COLO668 (cell line): ENCODE data around the gene ZNF8.
A peak's percentile ranks its signal among the peaks of the same experiment; 100 is the strongest.
"Not testable (repeated sequence)": the region's sequence is repeated elsewhere in the genome, so short reads cannot be mapped to it uniquely, and the experiment has no call there.

Experiments
- DNase-seq: peaks from one replicate; lab custom pipeline; 2025; ENCODE audit not compliant: unreplicated experiment; lab: John Stamatoyannopoulos, UW

Gene ZNF8

GRCh38 chr19:58294743-58295374, 16.1 kb downstream of the ZNF8 start:
- DNase-seq = no peak

- DNase-seq = no peak
Measured at GRCh38 chr19:58296104-58296503, 17.3 kb downstream of the ZNF8 start.

DNA sequence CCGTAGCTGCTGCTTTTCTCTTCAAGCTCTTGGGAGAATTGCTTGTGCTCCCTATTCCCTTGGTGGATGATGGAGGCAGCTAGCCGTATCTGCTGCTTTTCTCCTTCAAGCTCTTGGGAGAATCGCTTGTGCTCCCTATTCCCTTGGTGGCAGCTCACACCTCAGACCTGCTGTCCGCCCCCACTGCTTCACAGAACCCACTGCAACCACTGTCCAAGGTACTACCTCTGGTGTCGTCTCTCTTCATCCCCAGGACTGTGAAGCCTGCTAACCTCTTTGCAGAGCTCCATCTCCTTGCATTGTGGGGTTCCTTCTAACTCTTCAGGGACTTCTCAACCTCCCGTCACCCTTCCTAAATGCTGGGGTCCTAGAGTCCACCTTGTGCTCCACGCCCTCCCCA, 21.9 kb downstream of the ZNF8 start:
- no peak for DNase-seq

GRCh38 chr19:58304255-58304654, 25.5 kb downstream of the ZNF8 start:
- DNase-seq = no peak

DNA sequence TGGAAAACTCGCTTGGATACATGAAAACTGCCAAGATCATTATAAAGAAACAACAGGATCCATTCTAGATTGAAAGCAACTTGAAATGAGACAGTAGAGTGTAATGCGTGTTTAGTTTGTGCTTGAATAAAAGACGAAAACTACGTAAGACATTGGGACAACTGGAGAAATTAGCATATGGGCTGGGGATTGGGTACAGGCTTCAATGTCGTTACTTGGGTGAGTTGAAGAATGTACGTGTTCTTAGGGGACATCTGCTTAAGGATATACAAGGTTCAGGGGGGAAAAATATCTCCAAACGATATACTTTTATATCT, 26.0 kb downstream of the ZNF8 start:
- no peak for DNase-seq

GRCh38 chr19:58305065-58305931, 26.5 kb downstream of the ZNF8 start, which contains the start of gene ERVK3-1:
Gene ERVK3-1, plus strand, starts transcription at chr19:58305377. Its CDS starts 6,792 bp downstream, at chr19:58312169.
- peak; percentile 97 for DNase-seq

DNA sequence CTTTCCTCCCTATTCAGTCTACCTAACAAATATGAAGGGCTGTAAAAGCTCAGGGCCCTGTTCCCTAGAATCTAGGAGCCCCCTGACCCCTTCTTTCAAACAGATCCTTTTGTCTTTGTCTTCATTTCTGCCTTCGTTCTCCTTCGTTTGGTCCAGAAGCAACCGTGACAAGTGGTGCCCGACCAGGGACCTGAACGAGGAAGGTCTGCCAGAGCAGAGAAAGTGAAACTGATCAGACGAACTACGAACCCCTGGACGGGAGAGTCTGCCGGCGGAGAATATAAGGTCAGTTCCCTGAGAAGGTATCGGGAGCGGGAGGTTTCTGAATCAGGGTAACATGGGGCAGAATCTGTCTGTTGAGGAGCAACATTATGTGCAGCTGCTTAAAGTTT, 27.2 kb downstream of the ZNF8 start:
- peak; percentile 9 for DNase-seq

DNA sequence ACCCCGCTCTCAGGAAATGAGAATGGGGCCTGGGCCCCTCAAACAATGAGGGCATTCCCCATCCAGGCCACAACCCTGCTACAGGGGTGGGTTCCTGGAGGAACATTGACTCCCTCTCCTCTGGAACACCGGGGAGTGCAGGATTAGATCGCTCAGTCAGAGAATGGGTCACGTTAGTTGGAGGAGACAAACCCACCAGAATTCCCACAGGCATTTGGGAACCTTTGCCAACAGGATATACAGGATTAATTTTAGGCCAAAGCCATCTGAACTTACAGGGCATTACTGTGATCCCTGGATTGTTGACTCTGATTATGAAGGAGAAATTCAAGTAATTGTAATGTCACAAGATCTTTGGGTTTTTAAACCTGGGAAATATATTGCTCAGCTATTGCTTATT, 29.0 kb downstream of the ZNF8 start:
- DNase-seq = no peak

DNA sequence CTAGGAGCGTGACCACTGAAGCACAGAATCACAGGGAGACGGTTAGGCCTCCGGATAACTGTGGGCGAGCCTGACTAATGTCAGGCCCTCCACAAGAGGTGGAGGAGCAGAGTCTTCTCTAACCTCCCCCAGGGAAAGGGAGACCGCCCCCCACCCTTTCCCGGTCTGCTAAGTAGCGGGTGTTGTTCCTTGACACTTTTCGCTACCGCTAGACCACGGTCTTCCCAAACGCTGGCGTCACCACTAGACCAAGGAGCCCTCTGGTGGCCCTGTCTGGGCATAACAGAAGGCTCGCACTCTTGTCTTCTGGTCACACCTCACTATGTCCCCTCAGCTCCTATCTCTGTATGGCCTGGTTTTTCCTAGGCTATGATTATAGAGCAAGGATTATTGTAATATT, 31.9 kb downstream of the ZNF8 start:
- not testable (repeated sequence) for DNase-seq

- no peak for DNase-seq
Measured at GRCh38 chr19:58311345-58311865, 32.6 kb downstream of the ZNF8 start.

DNA sequence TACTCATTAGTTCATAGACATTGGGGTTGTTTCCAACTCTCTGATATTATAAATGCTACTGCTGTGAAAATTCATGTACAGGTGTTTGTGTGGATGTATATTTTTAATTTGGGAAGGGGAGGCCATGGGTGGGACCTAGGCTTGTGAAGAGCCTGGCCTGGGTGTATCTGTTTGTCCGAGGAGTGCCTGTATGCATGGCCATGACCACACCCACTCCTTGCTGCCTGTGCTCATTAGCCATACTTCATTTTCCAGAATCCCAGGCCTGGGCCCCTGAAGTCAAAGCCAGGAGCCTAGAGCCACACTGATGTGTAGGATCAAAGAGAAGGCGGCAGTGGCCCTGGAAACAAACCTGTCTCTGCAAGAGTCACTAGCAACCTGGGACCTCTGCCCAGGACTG, 36.8 kb downstream of the ZNF8 start:
- DNase-seq = no peak

DNA sequence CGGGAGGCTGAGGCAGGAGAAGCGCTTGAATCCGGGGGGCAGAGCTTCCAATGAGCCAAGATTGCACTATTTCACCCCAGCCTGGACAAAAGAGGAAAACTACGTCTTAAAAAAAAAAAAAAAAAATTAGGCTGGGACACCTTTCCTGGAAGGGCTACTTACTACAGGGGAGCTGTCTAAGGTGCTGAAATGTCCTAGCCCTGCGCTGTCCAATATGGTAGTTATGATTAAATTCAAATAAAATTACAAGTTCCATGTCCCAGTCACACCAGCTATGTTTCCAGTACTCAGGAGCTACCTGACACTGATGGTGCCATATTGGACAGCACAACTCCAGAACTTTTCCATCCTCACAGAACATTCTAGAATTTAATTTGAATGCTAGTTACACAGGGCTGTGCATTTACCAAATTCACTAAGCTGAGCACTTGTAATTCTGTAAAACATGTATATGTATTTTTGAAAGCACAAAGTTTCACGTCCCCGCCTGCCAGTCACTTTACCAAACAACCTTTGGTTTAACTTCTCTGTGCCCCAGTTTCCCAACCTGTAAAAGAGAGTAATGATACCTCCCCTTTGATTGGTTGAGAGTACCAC, 38.8 kb downstream of the ZNF8 start:
- DNase-seq = no peak

- DNase-seq = no peak
Measured at GRCh38 chr19:58318297-58318696, 39.5 kb downstream of the ZNF8 start.

GRCh38 chr19:58319241-58319640, 40.5 kb downstream of the ZNF8 start:
- DNase-seq = no peak

GRCh38 chr19:58325311-58326022, 46.7 kb downstream of the ZNF8 start:
- DNase-seq = peak; percentile 50

DNA sequence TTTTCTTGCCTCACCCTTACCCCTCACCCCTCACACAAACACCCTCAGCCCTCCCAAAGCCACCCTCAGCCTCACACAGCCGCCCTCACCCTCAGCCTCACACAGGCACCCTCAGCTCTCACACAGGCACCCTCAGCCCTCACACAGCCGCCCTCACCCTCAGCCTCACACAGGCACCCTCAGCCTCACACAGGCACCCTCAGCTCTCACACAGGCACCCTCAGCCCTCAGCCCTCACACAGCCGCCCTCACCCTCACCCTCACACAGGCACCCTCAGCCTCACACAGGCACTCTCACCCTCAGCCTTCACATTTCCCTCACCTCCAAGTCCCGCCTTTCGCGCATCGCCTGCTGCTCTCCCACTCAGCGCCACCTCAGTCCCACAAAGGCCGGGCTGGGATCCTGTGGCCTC, 47.8 kb downstream of the ZNF8 start:
- DNase-seq = no peak

- peak; percentile 97 for DNase-seq
Measured at GRCh38 chr19:58326914-58327726, 48.4 kb downstream of the ZNF8 start, which contains the start of gene ZSCAN22. Gene ZSCAN22, plus strand, starts transcription at chr19:58326994. Its CDS starts 7,809 bp downstream, at chr19:58334803.

- peak; percentile 13 for DNase-seq
Measured at GRCh38 chr19:58328999-58329398, 50.2 kb downstream of the ZNF8 start.

DNA sequence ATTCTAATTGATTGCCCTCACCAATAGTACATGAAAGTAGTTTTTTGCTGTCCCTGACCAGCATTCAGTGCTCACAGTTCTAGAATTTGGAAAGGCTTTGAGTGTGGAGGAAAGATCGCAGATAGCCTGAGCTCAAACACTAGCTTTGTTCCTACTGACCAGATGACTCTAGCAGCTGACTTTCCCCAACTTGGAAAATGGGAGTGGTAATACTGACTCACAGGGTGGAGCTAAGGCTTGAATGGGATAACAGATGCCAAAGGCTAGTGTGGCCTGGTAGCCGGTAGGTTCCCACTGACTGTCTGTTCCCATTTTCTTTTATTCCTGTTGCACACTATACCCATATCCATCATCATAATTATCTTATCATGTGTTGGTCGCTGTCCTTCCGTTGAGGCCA, 51.7 kb downstream of the ZNF8 start:
- no peak for DNase-seq

GRCh38 chr19:58332697-58333096, 53.9 kb downstream of the ZNF8 start:
- DNase-seq = no peak
